Activated T-helper 2 cell treated with anti-CD3 and anti-CD28 coated beads, Interferon-gamma antibody, Interleukin-2, Interleukin-4, amounts not matched to agents 10 μg/mL and 5 μg/mL and 100 μg/mL, durations not matched to agents 14 hours and 24 hours and 36 hours (primary cell): Measurements from ENCODE around the gene MFN2. TPM values are rescaled to one million over a fixed set of nuclear protein-coding genes. Genes with fewer than 3 reads are reported as not detected.

ENCODE experiments used
- DNase-seq: peaks from one replicate; pipeline ENCODE4 v3.0.0; 2021; ENCODE audit warnings: low spot score
- H3K27ac Mint-ChIP-seq: one replicate; pipeline ENCODE4 v1.8.0; 2021; ENCODE audit warnings: mixed read lengths
- H3K27me3 Mint-ChIP-seq: one replicate; pipeline ENCODE4 v1.8.0; 2021; ENCODE audit warnings: low read depth, mixed read lengths
- H3K36me3 Mint-ChIP-seq: one replicate; pipeline ENCODE4 v1.8.0; 2021; ENCODE audit warnings: low read depth, mixed read lengths
- H3K4me1 Mint-ChIP-seq: one replicate; pipeline ENCODE4 v1.8.0; 2021; ENCODE audit warnings: low read depth, mixed read lengths
- H3K4me3 Mint-ChIP-seq: one replicate; pipeline ENCODE4 v1.8.0; 2021; ENCODE audit warnings: low read depth, mild to moderate bottlenecking, moderate library complexity, mixed read lengths
- H3K9me3 Mint-ChIP-seq: one replicate; pipeline ENCODE4 v1.8.0; 2021; ENCODE audit warnings: mixed read lengths
- intact Hi-C: fragments of 100-400 bp; cut with micrococcal nuclease; formaldehyde crosslinking; loops from one replicate; pipeline ENCODE4 v1.15.1; 2023
- total RNA-seq: library from RNA; stranded (reverse); gene quantifications from 2 replicates; pipeline ENCODE4 v1.2.3, GENCODE V29; 2022

MFN2 gene
- total RNA-seq, 1 donor from 2014 or later, result 69.5 TPM

DNA sequence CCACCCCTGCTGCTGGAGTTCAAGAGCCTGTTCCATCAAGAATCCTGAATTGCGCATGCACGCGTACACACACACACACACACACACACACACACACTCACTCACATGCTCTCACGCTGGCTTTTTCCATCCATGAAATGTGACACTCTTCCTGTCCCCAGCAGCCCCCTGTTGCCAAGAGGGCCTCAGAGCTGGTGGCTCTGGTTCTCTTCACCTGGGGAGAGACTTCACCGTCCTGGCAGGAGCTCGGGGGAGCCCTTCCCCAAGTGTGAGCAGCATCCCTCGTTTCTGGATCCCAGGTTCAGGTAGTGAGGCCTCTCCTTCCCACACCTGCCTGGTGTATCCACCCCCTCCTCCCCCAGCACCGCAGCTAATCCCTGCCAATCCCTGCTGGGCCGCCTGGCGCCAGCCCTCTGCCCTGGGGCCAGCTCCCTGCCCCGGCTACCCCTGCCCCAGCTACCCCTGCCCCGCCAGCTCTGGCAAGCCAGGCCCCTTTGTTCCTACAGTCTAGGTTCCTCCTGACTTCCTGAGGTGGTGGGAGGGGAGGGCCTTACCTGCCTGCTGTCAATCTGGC lies 35.8 kb upstream of the MFN2 start:
- Mint-ChIP-seq H3K27ac (no peak overlapping the region), H3K4me1 (no peaks in the 10 kb centered on the region), H3K36me3 (peaks cover 26% of the 10 kb centered on the region), H3K4me3 (no peak overlapping the region), H3K9me3 (peaks cover 3% of the 10 kb centered on the region), H3K27me3 (no peaks in the 10 kb centered on the region)
- intact Hi-C loops, result no loop called here
- DNase-seq, result no peak

DNA sequence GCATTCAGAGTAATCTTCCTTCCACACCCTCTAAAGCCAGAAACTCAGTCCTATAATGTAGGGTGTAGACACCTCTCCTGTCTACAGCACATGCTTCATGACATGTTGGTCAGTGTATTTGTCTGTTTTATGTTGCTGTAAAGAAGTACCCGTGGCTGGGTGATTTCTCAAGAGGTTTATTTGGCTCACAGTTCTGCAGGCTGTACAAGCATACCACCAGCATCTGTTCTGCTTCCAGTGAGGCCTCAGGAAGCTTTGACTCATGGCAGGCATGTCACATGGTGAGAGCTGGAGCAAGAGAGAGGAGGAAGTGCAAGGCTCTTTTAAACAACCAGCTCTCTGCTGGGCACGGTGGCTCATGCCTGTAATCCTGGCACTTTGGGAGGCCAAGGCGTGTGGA lies 33.6 kb upstream of the MFN2 start:
- H3K27me3 Mint-ChIP-seq, result no peaks in the 10 kb centered on the region
- no peaks in the 10 kb centered on the region for H3K4me1 Mint-ChIP-seq
- no peak overlapping the region for H3K27ac Mint-ChIP-seq
- intact Hi-C loops, result no loop called here
- H3K4me3 Mint-ChIP-seq, result no peak overlapping the region
- no peak for DNase-seq
- peaks cover 30% of the 10 kb centered on the region for H3K36me3 Mint-ChIP-seq
- H3K9me3 Mint-ChIP-seq, result peaks cover 3% of the 10 kb centered on the region

DNA sequence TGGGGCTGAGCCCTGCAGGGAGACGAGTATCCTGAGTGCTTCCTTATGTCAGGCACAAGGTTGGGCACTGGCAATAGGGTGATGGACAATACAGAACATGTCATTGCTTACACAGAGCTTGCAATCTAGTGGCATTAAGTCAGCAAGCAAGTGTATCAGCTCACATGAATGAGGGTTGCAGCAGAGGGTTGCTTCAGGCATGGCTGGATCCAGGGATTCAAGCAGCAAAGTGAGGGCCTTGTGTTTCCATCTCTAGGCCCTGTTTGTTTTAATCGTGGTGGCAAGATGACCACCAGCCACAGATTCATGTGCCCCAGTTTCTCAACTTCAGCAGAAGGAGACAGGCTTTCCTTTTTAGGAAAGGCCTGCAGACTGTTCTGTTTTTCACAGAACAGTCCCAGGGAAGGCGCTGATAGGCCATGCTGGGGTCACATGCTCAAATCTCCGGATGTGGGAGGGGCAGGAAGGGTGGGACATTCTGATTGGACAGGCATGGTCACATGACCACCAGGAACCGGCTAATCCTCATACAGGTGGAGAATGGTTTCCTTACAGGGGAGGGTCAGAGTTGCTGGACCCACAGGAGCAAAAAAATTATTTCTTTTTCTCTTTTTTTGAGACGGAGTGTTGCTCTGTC lies 31.3 kb upstream of the MFN2 start:
- DNase-seq, result no peak
- H3K9me3 Mint-ChIP-seq, result peaks cover 3% of the 10 kb centered on the region
- intact Hi-C loops, result no loop called here
- H3K4me1 Mint-ChIP-seq, result no peaks in the 10 kb centered on the region
- H3K36me3 Mint-ChIP-seq, result peaks cover 30% of the 10 kb centered on the region
- H3K27ac Mint-ChIP-seq, result no peak overlapping the region
- no peaks in the 10 kb centered on the region for H3K27me3 Mint-ChIP-seq
- no peak overlapping the region for H3K4me3 Mint-ChIP-seq

DNA sequence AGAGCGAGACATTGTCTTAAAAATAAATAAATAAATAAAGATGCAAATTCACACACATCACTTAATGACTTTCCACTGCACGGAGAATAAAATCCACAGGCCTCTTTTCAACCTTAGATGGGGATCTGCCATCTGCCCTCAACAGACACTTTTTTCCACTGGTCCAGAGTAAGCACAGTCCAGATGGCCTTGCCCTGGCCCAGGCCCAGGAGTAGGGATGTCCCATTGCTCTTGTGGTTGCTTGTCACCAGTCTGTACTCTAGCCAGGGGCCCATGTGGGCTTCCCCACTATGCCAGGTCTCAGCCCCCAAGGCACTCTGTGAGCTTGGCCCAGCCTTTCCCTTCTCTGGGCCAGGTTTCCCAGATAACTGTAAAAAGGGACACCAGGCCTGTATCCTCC lies 28.3 kb upstream of the MFN2 start:
- peaks cover 24% of the 10 kb centered on the region for H3K36me3 Mint-ChIP-seq
- no peaks in the 10 kb centered on the region for H3K4me1 Mint-ChIP-seq
- H3K9me3 Mint-ChIP-seq, result no peaks in the 10 kb centered on the region
- intact Hi-C loops, result no loop called here
- no peak overlapping the region for H3K27ac Mint-ChIP-seq
- no peak for DNase-seq
- no peak overlapping the region for H3K4me3 Mint-ChIP-seq
- no peaks in the 10 kb centered on the region for H3K27me3 Mint-ChIP-seq

DNA sequence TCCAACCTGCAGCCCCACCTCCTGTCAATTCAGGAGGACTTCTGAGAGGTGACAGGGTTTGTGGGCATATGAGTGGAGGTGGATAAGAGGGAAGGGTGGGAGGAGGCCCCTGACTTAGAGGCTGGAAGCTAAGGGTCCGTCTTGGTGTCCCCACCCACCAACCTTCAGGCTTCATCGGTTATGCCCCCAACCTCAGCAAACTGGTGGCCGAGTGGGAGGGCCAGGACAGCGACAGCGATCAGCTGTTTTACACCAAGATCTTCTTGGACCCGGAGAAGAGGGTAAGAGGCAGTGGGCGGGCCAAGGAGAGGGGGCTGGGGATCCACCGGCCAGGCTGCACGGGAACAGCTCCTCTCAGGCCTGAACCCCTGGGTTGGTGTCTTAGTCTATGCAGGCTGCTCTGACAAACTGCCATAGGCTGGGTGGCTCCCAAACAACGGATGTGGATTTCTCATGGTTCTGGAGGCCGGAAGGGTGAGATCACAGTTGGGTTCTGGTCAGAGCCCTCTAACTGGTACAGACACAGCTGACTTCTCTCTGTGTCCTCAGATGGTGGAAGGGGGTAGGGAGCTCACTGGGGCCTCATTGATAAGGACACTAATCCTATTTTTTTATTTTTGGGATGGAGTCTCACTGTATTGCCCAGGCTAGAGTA lies 27.7 kb upstream of the MFN2 start:
- peaks cover 23% of the 10 kb centered on the region for H3K36me3 Mint-ChIP-seq
- intact Hi-C loops, result no loop called here
- H3K9me3 Mint-ChIP-seq, result no peaks in the 10 kb centered on the region
- H3K27me3 Mint-ChIP-seq, result no peaks in the 10 kb centered on the region
- H3K4me3 Mint-ChIP-seq, result no peak overlapping the region
- no peaks in the 10 kb centered on the region for H3K4me1 Mint-ChIP-seq
- DNase-seq, result no peak
- no peak overlapping the region for H3K27ac Mint-ChIP-seq

DNA sequence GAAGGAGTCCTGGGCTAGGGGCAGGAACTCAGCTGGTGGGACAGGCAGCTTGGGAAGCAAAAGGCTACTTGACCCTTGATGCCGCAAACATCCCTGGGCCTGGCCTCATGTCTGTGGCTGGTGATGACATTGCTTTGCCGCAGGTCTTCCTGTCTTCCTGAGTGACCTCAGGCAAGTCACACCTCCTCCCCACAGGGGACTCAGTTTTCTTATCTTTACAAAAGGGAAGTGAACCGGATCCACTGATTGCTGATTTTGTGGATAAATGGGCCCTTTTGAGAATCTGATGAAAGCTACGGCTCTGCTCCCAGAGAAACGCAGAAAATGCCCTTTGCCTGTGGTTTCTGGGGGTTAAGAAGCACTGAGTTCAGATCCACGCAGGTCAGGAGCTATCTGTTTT lies 25.0 kb upstream of the MFN2 start:
- no peak overlapping the region for H3K4me3 Mint-ChIP-seq
- intact Hi-C loops, result no loop called here
- no peaks in the 10 kb centered on the region for H3K4me1 Mint-ChIP-seq
- peaks cover 8% of the 10 kb centered on the region for H3K36me3 Mint-ChIP-seq
- no peaks in the 10 kb centered on the region for H3K27me3 Mint-ChIP-seq
- no peaks in the 10 kb centered on the region for H3K9me3 Mint-ChIP-seq
- no peak for DNase-seq
- no peak overlapping the region for H3K27ac Mint-ChIP-seq

DNA sequence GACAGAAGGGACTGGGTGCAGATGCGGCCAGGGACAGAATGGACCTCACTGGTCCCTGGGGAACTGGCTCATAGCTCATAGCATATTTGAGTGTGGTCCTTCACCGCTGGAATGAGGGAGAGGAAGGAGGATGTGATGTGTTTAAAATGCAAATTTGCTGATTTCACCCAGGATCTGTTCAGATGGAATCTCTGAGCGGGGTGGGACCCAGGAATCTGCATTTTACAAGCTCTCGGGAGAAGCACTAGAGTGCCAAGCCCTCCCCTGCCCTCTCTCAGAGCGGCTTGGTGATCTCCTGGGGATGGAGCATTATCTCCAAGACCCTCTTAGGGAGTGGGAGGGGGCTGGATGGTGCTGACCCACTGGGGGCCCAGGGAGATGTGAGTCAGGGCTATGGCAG lies 22.8 kb upstream of the MFN2 start:
- H3K4me1 Mint-ChIP-seq, result no peaks in the 10 kb centered on the region
- no peaks in the 10 kb centered on the region for H3K9me3 Mint-ChIP-seq
- no peak for DNase-seq
- no peaks in the 10 kb centered on the region for H3K27me3 Mint-ChIP-seq
- peaks cover 4% of the 10 kb centered on the region for H3K36me3 Mint-ChIP-seq
- no peak overlapping the region for H3K4me3 Mint-ChIP-seq
- no peak overlapping the region for H3K27ac Mint-ChIP-seq
- intact Hi-C loops, result no loop called here

DNA sequence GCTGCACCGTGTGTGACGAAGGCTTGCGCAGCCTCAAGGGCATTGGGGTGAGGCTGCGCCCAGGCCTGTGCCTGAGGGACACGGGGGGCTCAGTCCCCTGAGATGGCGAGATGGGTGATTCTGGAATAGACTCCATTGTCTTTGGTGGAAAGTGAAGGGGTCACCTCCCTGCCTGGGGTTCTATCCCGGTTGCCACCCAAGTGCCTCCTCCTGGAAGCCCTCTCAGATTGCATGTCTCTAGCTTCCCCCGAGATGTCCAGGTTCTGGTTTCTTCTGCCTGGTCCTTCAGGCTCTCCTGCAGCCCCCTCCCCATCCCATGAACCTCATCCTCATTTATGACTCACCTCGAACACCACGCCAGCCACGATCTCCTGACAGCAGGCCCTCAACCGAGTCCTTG lies 22.3 kb upstream of the MFN2 start:
- H3K4me3 Mint-ChIP-seq, result no peak overlapping the region
- no peak for DNase-seq
- no peaks in the 10 kb centered on the region for H3K4me1 Mint-ChIP-seq
- peaks cover 4% of the 10 kb centered on the region for H3K36me3 Mint-ChIP-seq
- intact Hi-C loops, result no loop called here
- no peaks in the 10 kb centered on the region for H3K27me3 Mint-ChIP-seq
- no peak overlapping the region for H3K27ac Mint-ChIP-seq
- H3K9me3 Mint-ChIP-seq, result no peaks in the 10 kb centered on the region

DNA sequence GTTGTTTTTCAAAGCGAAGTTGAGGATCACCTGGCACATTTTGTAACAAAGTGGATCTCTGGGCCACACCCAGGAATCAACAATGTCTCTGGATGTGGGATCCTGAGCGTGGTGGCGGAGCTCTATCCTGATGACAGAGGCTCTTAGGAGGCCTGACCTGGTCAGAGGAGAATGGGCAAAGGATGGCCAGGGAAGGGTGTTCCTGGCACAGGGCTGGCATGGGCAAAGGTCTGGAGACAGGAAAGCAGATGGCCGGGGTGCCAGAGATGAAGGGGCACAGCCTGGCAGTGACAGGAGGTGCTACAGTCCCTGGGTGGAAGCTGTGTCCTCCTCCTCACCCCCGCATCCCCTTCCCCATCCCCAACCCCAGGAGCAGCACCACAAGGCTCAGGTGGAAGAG lies 20.0 kb upstream of the MFN2 start:
- DNase-seq, result no peak
- intact Hi-C loops, result no loop called here
- no peak overlapping the region for H3K27ac Mint-ChIP-seq
- H3K36me3 Mint-ChIP-seq, result peaks cover 7% of the 10 kb centered on the region
- no peaks in the 10 kb centered on the region for H3K4me1 Mint-ChIP-seq
- H3K27me3 Mint-ChIP-seq, result no peaks in the 10 kb centered on the region
- no peaks in the 10 kb centered on the region for H3K9me3 Mint-ChIP-seq
- no peak overlapping the region for H3K4me3 Mint-ChIP-seq

DNA sequence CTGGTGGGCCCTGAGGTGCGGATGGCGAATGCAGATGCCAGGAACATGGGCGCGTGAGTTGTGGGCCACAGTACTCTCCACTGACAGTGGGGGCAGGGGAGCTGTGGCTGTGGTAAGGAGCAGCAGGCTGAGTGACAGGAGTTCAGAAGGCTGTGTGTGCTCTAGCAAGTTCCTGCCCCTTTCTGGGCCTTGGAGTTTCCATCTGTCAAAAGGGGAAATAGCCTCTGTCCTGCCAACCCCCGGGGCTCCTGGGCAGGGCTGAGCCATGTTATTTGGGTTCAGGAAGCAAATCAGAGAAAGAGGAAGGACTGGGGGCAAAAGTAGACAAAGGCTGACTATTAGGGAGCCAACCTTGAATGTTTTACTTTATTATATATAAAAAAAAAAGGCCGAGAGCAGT lies 19.5 kb upstream of the MFN2 start:
- Mint-ChIP-seq H3K4me1 (no peaks in the 10 kb centered on the region), H3K27ac (no peak overlapping the region), H3K4me3 (no peak overlapping the region), H3K36me3 (peaks cover 7% of the 10 kb centered on the region), H3K27me3 (no peaks in the 10 kb centered on the region), H3K9me3 (no peaks in the 10 kb centered on the region)
- intact Hi-C loops, result no loop called here
- no peak for DNase-seq

DNA sequence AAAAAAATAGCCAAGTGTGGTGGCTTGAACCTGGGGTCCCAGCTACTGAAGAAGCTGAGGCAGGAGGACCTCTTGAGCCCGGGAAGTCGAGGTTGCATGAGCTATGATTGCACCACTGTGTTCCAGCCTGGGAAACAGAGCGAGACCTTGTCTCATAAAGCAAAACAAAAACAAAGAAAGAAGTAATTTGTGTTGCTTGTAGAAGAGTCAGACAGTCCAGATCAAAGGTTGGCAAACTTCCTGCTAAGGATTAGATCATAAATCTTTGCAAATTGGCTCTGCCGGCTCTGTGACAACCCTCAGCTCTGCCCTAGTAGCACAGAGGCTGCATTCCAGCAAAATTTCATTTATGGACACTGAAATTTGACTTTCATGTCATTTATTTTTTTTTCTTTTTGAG lies 19.0 kb upstream of the MFN2 start:
- no peak overlapping the region for H3K4me3 Mint-ChIP-seq
- DNase-seq, result no peak
- intact Hi-C loops, result no loop called here
- H3K27ac Mint-ChIP-seq, result no peak overlapping the region
- peaks cover 7% of the 10 kb centered on the region for H3K36me3 Mint-ChIP-seq
- H3K9me3 Mint-ChIP-seq, result no peaks in the 10 kb centered on the region
- no peaks in the 10 kb centered on the region for H3K4me1 Mint-ChIP-seq
- H3K27me3 Mint-ChIP-seq, result no peaks in the 10 kb centered on the region

DNA sequence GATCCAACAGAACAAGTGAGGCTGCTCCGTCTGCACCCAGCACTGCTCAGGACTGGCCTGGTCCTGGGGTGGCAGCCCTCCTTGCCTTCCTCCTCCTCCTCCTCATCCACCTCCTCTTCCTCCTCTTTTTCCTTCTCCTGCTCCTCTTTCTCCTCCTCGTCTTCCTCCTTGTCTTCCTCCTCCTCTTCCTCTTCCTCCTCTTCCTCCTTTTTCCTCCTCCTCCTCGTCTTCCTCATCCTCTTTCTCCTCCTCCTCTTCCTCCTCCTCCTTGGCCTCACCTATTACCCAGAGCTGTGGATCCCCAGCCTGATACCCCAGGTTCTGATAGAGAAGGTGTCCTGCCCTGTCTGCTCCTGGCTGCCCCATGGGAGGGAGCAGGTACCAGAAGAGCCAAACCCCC lies 16.6 kb upstream of the MFN2 start:
- Mint-ChIP-seq H3K36me3 (peaks cover 3% of the 10 kb centered on the region), H3K27me3 (no peaks in the 10 kb centered on the region), H3K4me1 (no peaks in the 10 kb centered on the region), H3K4me3 (no peak overlapping the region), H3K27ac (no peak overlapping the region), H3K9me3 (no peaks in the 10 kb centered on the region)
- DNase-seq, result no peak
- intact Hi-C loops, result no loop called here

DNA sequence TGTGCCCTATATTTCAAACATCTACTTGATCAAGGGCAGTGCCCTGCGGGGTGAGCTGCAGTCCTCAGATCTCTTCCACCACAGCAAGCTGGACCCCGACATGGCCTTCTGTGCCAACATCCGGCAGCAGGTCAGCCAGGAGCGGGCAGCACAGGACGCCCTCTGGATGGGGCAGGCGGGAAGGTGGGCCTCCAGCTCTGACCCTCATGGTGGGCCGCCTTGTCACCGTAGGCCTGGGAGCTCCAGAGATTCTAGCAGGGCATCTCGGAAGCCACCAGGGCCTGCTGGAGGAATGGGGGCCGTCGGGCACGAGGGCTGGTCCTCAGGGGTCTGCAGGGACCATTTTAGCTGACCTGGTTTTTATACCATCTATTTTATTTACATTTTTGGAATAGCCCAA lies 15.6 kb upstream of the MFN2 start:
- no peaks in the 10 kb centered on the region for H3K9me3 Mint-ChIP-seq
- no peaks in the 10 kb centered on the region for H3K27me3 Mint-ChIP-seq
- no peaks in the 10 kb centered on the region for H3K4me1 Mint-ChIP-seq
- H3K4me3 Mint-ChIP-seq, result no peak overlapping the region
- H3K36me3 Mint-ChIP-seq, result peaks cover 3% of the 10 kb centered on the region
- intact Hi-C loops, result no loop called here
- no peak overlapping the region for H3K27ac Mint-ChIP-seq
- no peak for DNase-seq
